ENCODE results near the gene FBXW7.

The FBXW7 gene

DNA sequence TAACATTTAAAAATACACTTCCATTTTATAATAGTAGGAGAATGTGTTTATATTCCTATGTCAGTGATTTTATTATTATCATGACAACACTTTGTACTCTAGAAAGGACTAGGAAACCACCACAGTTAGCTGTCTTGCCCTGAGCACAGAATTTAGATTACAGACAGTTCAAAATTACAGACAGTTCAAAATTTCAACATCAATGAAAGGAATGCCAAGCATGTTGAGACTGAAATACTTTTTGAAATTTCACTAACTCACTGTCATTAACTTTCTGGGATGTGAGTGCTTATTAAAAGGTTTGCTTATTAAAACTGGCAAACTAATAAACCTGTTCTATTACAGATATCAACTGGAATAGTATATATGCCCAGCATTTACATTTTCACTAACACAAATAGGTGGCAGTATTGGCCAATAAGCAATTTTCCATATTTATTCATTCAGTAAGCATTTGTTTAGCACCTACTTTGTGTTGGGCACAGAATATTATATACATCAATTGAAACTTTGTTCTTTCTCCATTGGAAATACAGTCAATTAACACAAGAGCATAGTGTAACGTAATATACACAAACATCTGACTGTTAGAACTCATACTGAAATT, 179.4 kb downstream of the FBXW7 start:
- Histone ChIP-seq H3K9ac (ENCODE audit: low read depth in 1 of 2, low read length in 2 of 2) (no peak overlapping the region), H3K9me3 (ENCODE audit: control insufficient read depth in 1 of 2, low read length in 2 of 2) (no peaks in the 10 kb centered on the region), H3K4me3 (ENCODE audit: low read depth in 1 of 2, low read length in 2 of 2) (no peak overlapping the region), H3K27me3 (ENCODE audit: control insufficient read depth in 1 of 2, insufficient read depth in 2 of 2, low read length in 2 of 2) (no peaks in the 10 kb centered on the region), H3K27ac (ENCODE audit: low read depth, low read length) (no peak overlapping the region), H3K36me3 (ENCODE audit: control insufficient read depth in 1 of 2, insufficient read depth in 2 of 2, low read length in 2 of 2) (no peaks in the 10 kb centered on the region), H3K4me1 (ENCODE audit: control insufficient read depth in 1 of 2, insufficient read depth in 2 of 2, low read length in 2 of 2) (no peaks in the 10 kb centered on the region)

DNA sequence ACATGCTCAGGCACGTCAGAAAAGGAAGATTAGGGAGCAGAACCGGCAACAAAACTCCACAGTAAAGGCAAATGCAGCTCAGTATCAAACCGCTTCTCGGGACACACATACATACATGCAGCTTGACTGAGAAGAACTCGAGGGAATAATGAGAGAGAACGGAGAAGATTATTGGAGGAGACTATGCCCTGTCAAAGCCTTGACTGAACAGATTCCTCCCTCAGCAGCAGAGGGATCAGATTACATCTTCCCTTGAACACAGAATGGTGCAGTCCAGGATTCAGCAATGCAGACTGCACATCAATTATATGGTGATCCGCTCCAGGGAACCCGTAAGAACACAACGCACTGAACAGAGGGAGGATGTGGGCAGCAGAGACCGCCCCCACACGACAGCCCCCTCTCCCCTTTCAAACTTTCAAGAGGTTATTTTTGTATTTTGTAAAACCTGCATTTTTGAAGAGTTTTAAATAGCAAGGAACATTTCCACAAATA, 183.2 kb downstream of the FBXW7 start:
- Histone ChIP-seq H3K9me3 (ENCODE audit: control insufficient read depth in 1 of 2, low read length in 2 of 2) (no peaks in the 10 kb centered on the region), H3K27me3 (ENCODE audit: control insufficient read depth in 1 of 2, insufficient read depth in 2 of 2, low read length in 2 of 2) (no peaks in the 10 kb centered on the region), H3K4me1 (ENCODE audit: control insufficient read depth in 1 of 2, insufficient read depth in 2 of 2, low read length in 2 of 2) (no peaks in the 10 kb centered on the region), H3K9ac (ENCODE audit: low read depth in 1 of 2, low read length in 2 of 2) (no peak overlapping the region), H3K27ac (ENCODE audit: low read depth, low read length) (no peak overlapping the region), H3K36me3 (ENCODE audit: control insufficient read depth in 1 of 2, insufficient read depth in 2 of 2, low read length in 2 of 2) (no peaks in the 10 kb centered on the region), H3K4me3 (ENCODE audit: low read depth in 1 of 2, low read length in 2 of 2) (peak overlapping the region; percentile 37 to 46)

- no peak overlapping the region for H3K27ac ChIP-seq (ENCODE audit: low read depth, low read length)
- no peak overlapping the region for H3K9ac ChIP-seq (ENCODE audit: low read depth in 1 of 2, low read length in 2 of 2)
- no peaks in the 10 kb centered on the region for H3K36me3 ChIP-seq (ENCODE audit: control insufficient read depth in 1 of 2, insufficient read depth in 2 of 2, low read length in 2 of 2)
- H3K4me1 ChIP-seq (ENCODE audit: control insufficient read depth in 1 of 2, insufficient read depth in 2 of 2, low read length in 2 of 2), result no peaks in the 10 kb centered on the region
- peak overlapping the region; percentile 37 to 46 for H3K4me3 ChIP-seq (ENCODE audit: low read depth in 1 of 2, low read length in 2 of 2)
- no peaks in the 10 kb centered on the region for H3K27me3 ChIP-seq (ENCODE audit: control insufficient read depth in 1 of 2, insufficient read depth in 2 of 2, low read length in 2 of 2)
- H3K9me3 ChIP-seq (ENCODE audit: control insufficient read depth in 1 of 2, low read length in 2 of 2), result no peaks in the 10 kb centered on the region
Observed at GRCh38 chr4:152352215-152352614, 183.7 kb downstream of the FBXW7 start.

GRCh38 chr4:152351080-152351479, 184.8 kb downstream of the FBXW7 start:
- Histone ChIP-seq H3K4me1 (ENCODE audit: control insufficient read depth in 1 of 2, insufficient read depth in 2 of 2, low read length in 2 of 2) (no peaks in the 10 kb centered on the region), H3K4me3 (ENCODE audit: low read depth in 1 of 2, low read length in 2 of 2) (no peak overlapping the region), H3K9me3 (ENCODE audit: control insufficient read depth in 1 of 2, low read length in 2 of 2) (no peaks in the 10 kb centered on the region), H3K36me3 (ENCODE audit: control insufficient read depth in 1 of 2, insufficient read depth in 2 of 2, low read length in 2 of 2) (peaks cover 5 to 6% of the 10 kb centered on the region in 2 donors), H3K27ac (ENCODE audit: low read depth, low read length) (no peak overlapping the region), H3K27me3 (ENCODE audit: control insufficient read depth in 1 of 2, insufficient read depth in 2 of 2, low read length in 2 of 2) (no peaks in the 10 kb centered on the region), H3K9ac (ENCODE audit: low read depth in 1 of 2, low read length in 2 of 2) (no peak overlapping the region)

DNA sequence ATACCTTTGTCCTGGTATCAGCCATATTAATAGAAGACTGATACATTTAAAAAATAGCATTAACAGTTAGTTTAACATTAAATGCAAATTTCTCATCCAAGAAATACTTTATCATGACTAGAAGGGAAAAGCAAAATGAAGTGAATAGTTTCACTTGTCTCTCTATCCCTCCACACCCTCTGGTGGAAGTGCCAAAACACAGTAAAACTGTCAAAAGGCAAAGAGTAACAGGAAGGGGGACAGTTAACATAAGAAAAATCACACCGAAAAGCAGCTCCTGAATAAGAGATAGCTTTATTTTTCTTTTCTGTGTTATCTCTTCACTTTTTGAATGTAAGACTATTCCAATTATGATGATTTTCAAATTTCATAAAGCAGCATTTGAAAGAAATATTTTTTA, 187.2 kb downstream of the FBXW7 start:
- Histone ChIP-seq H3K4me3 (ENCODE audit: low read depth in 1 of 2, low read length in 2 of 2) (no peak overlapping the region), H3K4me1 (ENCODE audit: control insufficient read depth in 1 of 2, insufficient read depth in 2 of 2, low read length in 2 of 2) (no peaks in the 10 kb centered on the region), H3K9ac (ENCODE audit: low read depth in 1 of 2, low read length in 2 of 2) (no peak overlapping the region), H3K9me3 (ENCODE audit: control insufficient read depth in 1 of 2, low read length in 2 of 2) (no peaks in the 10 kb centered on the region), H3K27me3 (ENCODE audit: control insufficient read depth in 1 of 2, insufficient read depth in 2 of 2, low read length in 2 of 2) (no peaks in the 10 kb centered on the region), H3K36me3 (ENCODE audit: control insufficient read depth in 1 of 2, insufficient read depth in 2 of 2, low read length in 2 of 2) (peaks cover 5 to 6% of the 10 kb centered on the region in 2 donors), H3K27ac (ENCODE audit: low read depth, low read length) (no peak overlapping the region)

DNA sequence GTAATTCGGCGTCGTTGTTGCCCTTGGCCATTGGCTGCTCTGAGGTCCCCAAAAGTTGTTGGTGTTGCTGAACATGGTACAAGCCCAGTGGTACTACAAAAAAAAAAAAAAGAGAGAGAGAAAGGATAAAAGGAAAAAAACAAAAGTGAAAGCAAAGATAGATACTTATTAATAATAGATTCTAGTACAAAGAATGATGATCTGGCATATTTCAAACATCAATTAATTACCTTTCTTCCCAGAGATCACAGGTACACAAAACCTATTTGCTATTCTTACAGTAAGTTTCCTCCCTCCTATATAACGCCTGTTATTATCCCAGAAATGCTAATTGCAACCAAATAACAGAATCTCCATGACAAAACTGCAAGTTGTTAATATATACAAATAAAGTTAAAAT, 188.9 kb downstream of the FBXW7 start:
- Histone ChIP-seq H3K36me3 (ENCODE audit: control insufficient read depth in 1 of 2, insufficient read depth in 2 of 2, low read length in 2 of 2) (peaks cover 5 to 6% of the 10 kb centered on the region in 2 donors), H3K27me3 (ENCODE audit: control insufficient read depth in 1 of 2, insufficient read depth in 2 of 2, low read length in 2 of 2) (no peaks in the 10 kb centered on the region), H3K4me1 (ENCODE audit: control insufficient read depth in 1 of 2, insufficient read depth in 2 of 2, low read length in 2 of 2) (no peaks in the 10 kb centered on the region), H3K9me3 (ENCODE audit: control insufficient read depth in 1 of 2, low read length in 2 of 2) (no peaks in the 10 kb centered on the region), H3K27ac (ENCODE audit: low read depth, low read length) (no peak overlapping the region), H3K4me3 (ENCODE audit: low read depth in 1 of 2, low read length in 2 of 2) (no peak overlapping the region), H3K9ac (ENCODE audit: low read depth in 1 of 2, low read length in 2 of 2) (no peak overlapping the region)

GRCh38 chr4:152346526-152346925, 189.4 kb downstream of the FBXW7 start:
- Histone ChIP-seq H3K4me1 (ENCODE audit: control insufficient read depth in 1 of 2, insufficient read depth in 2 of 2, low read length in 2 of 2) (no peaks in the 10 kb centered on the region), H3K36me3 (ENCODE audit: control insufficient read depth in 1 of 2, insufficient read depth in 2 of 2, low read length in 2 of 2) (peaks cover 5 to 6% of the 10 kb centered on the region in 2 donors), H3K9me3 (ENCODE audit: control insufficient read depth in 1 of 2, low read length in 2 of 2) (no peaks in the 10 kb centered on the region), H3K27ac (ENCODE audit: low read depth, low read length) (no peak overlapping the region), H3K27me3 (ENCODE audit: control insufficient read depth in 1 of 2, insufficient read depth in 2 of 2, low read length in 2 of 2) (no peaks in the 10 kb centered on the region), H3K9ac (ENCODE audit: low read depth in 1 of 2, low read length in 2 of 2) (no peak overlapping the region), H3K4me3 (ENCODE audit: low read depth in 1 of 2, low read length in 2 of 2) (no peak overlapping the region)

DNA sequence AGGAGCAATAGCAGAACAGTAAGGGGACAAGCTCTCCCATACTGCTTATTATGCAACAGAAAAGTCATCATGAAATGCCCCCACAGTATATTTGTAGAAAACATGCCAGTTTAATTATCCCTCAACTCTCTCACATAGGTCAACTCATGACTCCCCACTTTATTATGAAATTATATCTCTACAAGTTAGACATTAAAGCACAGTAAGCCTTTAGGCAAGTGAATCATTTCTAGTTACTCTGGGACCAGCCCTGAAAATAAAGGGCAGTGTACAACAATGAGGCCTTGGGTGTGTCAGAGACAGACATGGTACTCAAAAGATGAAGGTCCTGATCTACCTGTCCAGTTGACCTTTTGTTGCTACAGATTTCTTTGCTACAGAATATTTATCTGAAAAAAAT, 191.9 kb downstream of the FBXW7 start:
- peaks cover 5 to 6% of the 10 kb centered on the region in 2 donors for H3K36me3 ChIP-seq (ENCODE audit: control insufficient read depth in 1 of 2, insufficient read depth in 2 of 2, low read length in 2 of 2)
- H3K9me3 ChIP-seq (ENCODE audit: control insufficient read depth in 1 of 2, low read length in 2 of 2), result no peaks in the 10 kb centered on the region
- H3K27me3 ChIP-seq (ENCODE audit: control insufficient read depth in 1 of 2, insufficient read depth in 2 of 2, low read length in 2 of 2), result no peaks in the 10 kb centered on the region
- no peak overlapping the region for H3K9ac ChIP-seq (ENCODE audit: low read depth in 1 of 2, low read length in 2 of 2)
- H3K27ac ChIP-seq (ENCODE audit: low read depth, low read length), result no peak overlapping the region
- no peak overlapping the region for H3K4me3 ChIP-seq (ENCODE audit: low read depth in 1 of 2, low read length in 2 of 2)
- no peaks in the 10 kb centered on the region for H3K4me1 ChIP-seq (ENCODE audit: control insufficient read depth in 1 of 2, insufficient read depth in 2 of 2, low read length in 2 of 2)

DNA sequence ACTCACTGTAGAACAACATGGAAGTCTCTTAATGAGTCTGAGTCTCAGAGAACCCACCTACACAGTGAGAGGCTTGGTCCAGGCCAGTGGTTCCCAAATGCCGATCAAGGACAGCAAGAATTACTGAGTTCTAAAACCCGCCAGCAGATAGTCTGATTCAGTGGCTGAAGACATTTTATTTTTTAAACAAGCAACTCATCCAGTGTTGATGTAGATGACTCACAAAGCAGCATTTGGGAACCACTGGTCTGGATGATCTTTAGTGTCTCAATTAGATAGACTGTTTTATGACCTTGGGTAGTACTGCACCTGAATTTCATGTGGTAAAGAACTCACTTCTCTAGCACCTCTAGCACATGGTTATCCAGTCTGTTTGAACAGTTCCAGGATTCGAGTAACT, 193.6 kb downstream of the FBXW7 start:
- Histone ChIP-seq H3K36me3 (ENCODE audit: control insufficient read depth in 1 of 2, insufficient read depth in 2 of 2, low read length in 2 of 2) (peaks cover 6 to 8% of the 10 kb centered on the region in 2 donors), H3K27me3 (ENCODE audit: control insufficient read depth in 1 of 2, insufficient read depth in 2 of 2, low read length in 2 of 2) (no peaks in the 10 kb centered on the region), H3K27ac (ENCODE audit: low read depth, low read length) (no peak overlapping the region), H3K4me1 (ENCODE audit: control insufficient read depth in 1 of 2, insufficient read depth in 2 of 2, low read length in 2 of 2) (no peaks in the 10 kb centered on the region), H3K9me3 (ENCODE audit: control insufficient read depth in 1 of 2, low read length in 2 of 2) (no peaks in the 10 kb centered on the region), H3K4me3 (ENCODE audit: low read depth in 1 of 2, low read length in 2 of 2) (no peak overlapping the region), H3K9ac (ENCODE audit: low read depth in 1 of 2, low read length in 2 of 2) (no peak overlapping the region)

- Histone ChIP-seq H3K36me3 (ENCODE audit: control insufficient read depth in 1 of 2, insufficient read depth in 2 of 2, low read length in 2 of 2) (peaks cover 0 to 3% of the 10 kb centered on the region in 2 donors), H3K9ac (ENCODE audit: low read depth in 1 of 2, low read length in 2 of 2) (no peak overlapping the region), H3K4me1 (ENCODE audit: control insufficient read depth in 1 of 2, insufficient read depth in 2 of 2, low read length in 2 of 2) (no peaks in the 10 kb centered on the region), H3K9me3 (ENCODE audit: control insufficient read depth in 1 of 2, low read length in 2 of 2) (no peaks in the 10 kb centered on the region), H3K4me3 (ENCODE audit: low read depth in 1 of 2, low read length in 2 of 2) (no peak overlapping the region), H3K27ac (ENCODE audit: low read depth, low read length) (no peak overlapping the region), H3K27me3 (ENCODE audit: control insufficient read depth in 1 of 2, insufficient read depth in 2 of 2, low read length in 2 of 2) (no peaks in the 10 kb centered on the region)
Observed at GRCh38 chr4:152340818-152341217, 195.1 kb downstream of the FBXW7 start.

Data from duodenal mucosa (tissue), 2 donors.